Activated CD4-positive, CD25-positive, alpha-beta regulatory T cell (primary cell): Measurements from ENCODE around the gene AKAP8.

Source experiments
- DNase-seq, 4 experiments: peaks; one replicate each; lab custom pipeline; 2025; lab: John Stamatoyannopoulos, UW

Gene AKAP8

GRCh38 chr19:15332311-15332996, 47.1 kb downstream of the AKAP8 start, which contains the start of gene BRD4:
Gene BRD4, minus strand, starts transcription at chr19:15332539. Its CDS starts 59,440 bp downstream, at chr19:15273099.
- DNase-seq: peak; percentile 52 to 69 (median 60)

GRCh38 chr19:15331419-15332310, 47.9 kb downstream of the AKAP8 start:
- DNase-seq: peak; percentile 34 to 58 (median 38)

- no peak for DNase-seq
These were observed 48.7 kb downstream of the AKAP8 start for GRCh38 chr19:15330801-15331418.

GRCh38 chr19:15328312-15328711, 51.3 kb downstream of the AKAP8 start:
- no peak for DNase-seq

- no peak for DNase-seq
These were observed 54.6 kb downstream of the AKAP8 start for GRCh38 chr19:15324791-15325519.

GRCh38 chr19:15323496-15324235, 55.9 kb downstream of the AKAP8 start:
- no peak for DNase-seq

GRCh38 chr19:15321739-15322138, 57.8 kb downstream of the AKAP8 start:
- DNase-seq: no peak

GRCh38 chr19:15320116-15320515, 59.5 kb downstream of the AKAP8 start:
- DNase-seq: no peak

- DNase-seq: no peak
These were observed 61.3 kb downstream of the AKAP8 start for GRCh38 chr19:15318241-15318691.

GRCh38 chr19:15317392-15318071, 62.1 kb downstream of the AKAP8 start:
- DNase-seq: no peak

- DNase-seq: no peak
These were observed 63.1 kb downstream of the AKAP8 start for GRCh38 chr19:15316498-15316897.

- no peak for DNase-seq
These were observed 64.5 kb downstream of the AKAP8 start for GRCh38 chr19:15315101-15315500.

- DNase-seq: no peak
These were observed 65.8 kb downstream of the AKAP8 start for GRCh38 chr19:15313649-15314279.

GRCh38 chr19:15307169-15307568, 72.4 kb downstream of the AKAP8 start:
- DNase-seq: no peak

GRCh38 chr19:15305582-15306334, 73.8 kb downstream of the AKAP8 start:
- no peak for DNase-seq

- DNase-seq: no peak
These were observed 75.4 kb downstream of the AKAP8 start for GRCh38 chr19:15304140-15304705.
